Parathyroid adenoma (tissue), 2 donors: Measurements from ENCODE around the gene NAALADL2.
A peak's percentile ranks its signal among the peaks of the same experiment; 100 is the strongest.

Source experiments
- H2AFZ ChIP-seq: fragments of 300-600 bp; sonication (generic); one replicate; pipeline ENCODE4 v1.7.0; 2017; ENCODE audit warnings: antibody characterized with exemption, mild to moderate bottlenecking
- H3K27ac ChIP-seq: fragments of 300-600 bp; sonication (generic); one replicate; pipeline ENCODE4 v1.7.0; 2017
- H3K27me3 ChIP-seq: fragments of 300-600 bp; sonication (generic); one replicate; pipeline ENCODE4 v1.7.0; 2017; ENCODE audit warnings: low read length; ENCODE audit not compliant: control insufficient read depth, insufficient read depth
- H3K36me3 ChIP-seq: fragments of 300-600 bp; sonication (generic); one replicate; pipeline ENCODE4 v1.7.0; 2017; ENCODE audit warnings: low read length; ENCODE audit not compliant: control insufficient read depth, insufficient read depth
- H3K4me1 ChIP-seq: fragments of 300-600 bp; sonication (generic); one replicate; pipeline ENCODE4 v1.7.0; 2017; ENCODE audit warnings: control low read depth
- H3K4me2 ChIP-seq: fragments of 300-600 bp; sonication (generic); one replicate; pipeline ENCODE4 v1.7.0; 2017; ENCODE audit warnings: low read length
- H3K4me3 ChIP-seq: fragments of 300-600 bp; sonication (generic); one replicate; pipeline ENCODE4 v1.7.0; 2017; ENCODE audit warnings: low read depth, low read length
- H3K79me2 ChIP-seq: fragments of 300-600 bp; sonication (generic); one replicate; pipeline ENCODE4 v1.7.0; 2017; ENCODE audit warnings: control low read depth
- H3K9ac ChIP-seq: fragments of 300-600 bp; sonication (generic); one replicate; pipeline ENCODE4 v1.7.0; 2017; ENCODE audit warnings: mild to moderate bottlenecking
- H3K9me3 ChIP-seq: fragments of 300-600 bp; sonication (generic); one replicate; pipeline ENCODE4 v1.7.0; 2017; ENCODE audit warnings: low read length; ENCODE audit not compliant: control insufficient read depth
- CTCF ChIP-seq: fragments of 300-600 bp; sonication (generic); IDR thresholded peaks from one replicate; pipeline ENCODE4 v1.7.0; 2017; ENCODE audit warnings: antibody characterized with exemption, mild to moderate bottlenecking
- donor health status: primary hyperparathyroidism.

NAALADL2 gene

GRCh38 chr3:175297216-175297615 lies 438.1 kb downstream of the NAALADL2 start:
- H3K4me3 ChIP-seq: no peak overlapping the region
- no peaks in the 10 kb centered on the region for H3K27me3 ChIP-seq
- TF ChIP-seq CTCF: no peak
- H3K79me2 ChIP-seq: no peaks in the 10 kb centered on the region
- H3K9me3 ChIP-seq: no peaks in the 10 kb centered on the region
- H2AFZ ChIP-seq: no peak overlapping the region
- H3K4me2 ChIP-seq: no peak overlapping the region
- no peaks in the 10 kb centered on the region for H3K4me1 ChIP-seq
- no peak overlapping the region for H3K9ac ChIP-seq
- no peak overlapping the region for H3K27ac ChIP-seq
- H3K36me3 ChIP-seq: no peaks in the 10 kb centered on the region

GRCh38 chr3:175301741-175302140 lies 442.6 kb downstream of the NAALADL2 start:
- H3K27ac ChIP-seq: no peak overlapping the region
- no peak overlapping the region for H2AFZ ChIP-seq
- no peak overlapping the region for H3K4me3 ChIP-seq
- no peak overlapping the region for H3K4me2 ChIP-seq
- no peaks in the 10 kb centered on the region for H3K27me3 ChIP-seq
- no peaks in the 10 kb centered on the region for H3K36me3 ChIP-seq
- no peaks in the 10 kb centered on the region for H3K79me2 ChIP-seq
- no peak overlapping the region for H3K9ac ChIP-seq
- no peak for TF ChIP-seq CTCF
- H3K4me1 ChIP-seq: no peaks in the 10 kb centered on the region
- no peaks in the 10 kb centered on the region for H3K9me3 ChIP-seq

- H3K79me2 ChIP-seq: no peaks in the 10 kb centered on the region
- H3K36me3 ChIP-seq: no peaks in the 10 kb centered on the region
- H3K4me3 ChIP-seq: no peak overlapping the region
- no peak overlapping the region for H2AFZ ChIP-seq
- H3K9me3 ChIP-seq: no peaks in the 10 kb centered on the region
- no peak for TF ChIP-seq CTCF
- no peak overlapping the region for H3K4me2 ChIP-seq
- no peaks in the 10 kb centered on the region for H3K4me1 ChIP-seq
- no peaks in the 10 kb centered on the region for H3K27me3 ChIP-seq
- H3K9ac ChIP-seq: no peak overlapping the region
- no peak overlapping the region for H3K27ac ChIP-seq
Measured at GRCh38 chr3:175304404-175304803, 445.3 kb downstream of the NAALADL2 start.

- Histone ChIP-seq H3K79me2 (no peaks in the 10 kb centered on the region), H3K4me2 (peak overlapping the region; percentile 32), H3K9me3 (no peaks in the 10 kb centered on the region), H3K27ac (no peak overlapping the region), H3K4me3 (no peak overlapping the region), H3K4me1 (no peaks in the 10 kb centered on the region), H3K36me3 (no peaks in the 10 kb centered on the region), H3K27me3 (no peaks in the 10 kb centered on the region), H3K9ac (no peak overlapping the region), H2AFZ (no peak overlapping the region)
- no peak for TF ChIP-seq CTCF
Measured at GRCh38 chr3:175307642-175308041, 448.5 kb downstream of the NAALADL2 start.

GRCh38 chr3:175308097-175308496 lies 449.0 kb downstream of the NAALADL2 start:
- Histone ChIP-seq H3K9me3 (no peaks in the 10 kb centered on the region), H3K36me3 (no peaks in the 10 kb centered on the region), H3K27ac (no peak overlapping the region), H3K9ac (no peak overlapping the region), H3K79me2 (no peaks in the 10 kb centered on the region), H3K4me2 (peak overlapping the region; percentile 32), H3K4me3 (no peak overlapping the region), H3K4me1 (no peaks in the 10 kb centered on the region), H3K27me3 (no peaks in the 10 kb centered on the region), H2AFZ (no peak overlapping the region)
- no peak for TF ChIP-seq CTCF
